ENCODE results near the gene MEDAG.

MEDAG gene

GRCh38 chr13:30874111-30874510 is 32.0 kb upstream of the MEDAG start:
- H3K4me3 ChIP-seq (replicated peaks; ENCODE audit: insufficient read depth, low read length) = no peak overlapping the region
- H3K27me3 ChIP-seq (ENCODE audit: insufficient read depth, poor library complexity, severe bottlenecking) = peaks cover 2% of the 10 kb centered on the region
- DNase-seq (ENCODE audit: low read depth in 1 of 2, low spot score in 1 of 2) = no peak
- TF ChIP-seq POLR2AphosphoS5 (IDR thresholded peaks at IDR 0.05; ENCODE audit: low read depth) = no peak
- TF ChIP-seq GABPA (IDR thresholded peaks at IDR 0.05; ENCODE audit: low read depth) = no peak
- no peak for TF ChIP-seq REST (IDR thresholded peaks at IDR 0.05; ENCODE audit: insufficient replicate concordance, low read depth)
- no peak for TF ChIP-seq SPI1 (IDR thresholded peaks at IDR 0.05; ENCODE audit: borderline replicate concordance, low read depth)
- TF ChIP-seq CTCF (IDR thresholded peaks at IDR 0.05; ENCODE audit: insufficient read depth, low read length) = no peak
- H3K27ac ChIP-seq (replicated peaks) = no peak overlapping the region

GRCh38 chr13:30874561-30874960 is 31.5 kb upstream of the MEDAG start:
- TF ChIP-seq SPI1 (IDR thresholded peaks at IDR 0.05; ENCODE audit: borderline replicate concordance, low read depth) (no peak), REST (IDR thresholded peaks at IDR 0.05; ENCODE audit: insufficient replicate concordance, low read depth) (no peak), CTCF (IDR thresholded peaks at IDR 0.05; ENCODE audit: insufficient read depth, low read length) (no peak), GABPA (IDR thresholded peaks at IDR 0.05; ENCODE audit: low read depth) (no peak), POLR2AphosphoS5 (IDR thresholded peaks at IDR 0.05; ENCODE audit: low read depth) (no peak)
- no peak for DNase-seq (ENCODE audit: low read depth in 1 of 2, low spot score in 1 of 2)
- H3K27me3 ChIP-seq (ENCODE audit: insufficient read depth, poor library complexity, severe bottlenecking) = peaks cover 2% of the 10 kb centered on the region
- H3K4me3 ChIP-seq (replicated peaks; ENCODE audit: insufficient read depth, low read length) = no peak overlapping the region
- no peak overlapping the region for H3K27ac ChIP-seq (replicated peaks)

- H3K4me3 ChIP-seq (replicated peaks; ENCODE audit: insufficient read depth, low read length) = no peak overlapping the region
- DNase-seq (ENCODE audit: low read depth in 1 of 2, low spot score in 1 of 2) = no peak
- TF ChIP-seq POLR2AphosphoS5 (IDR thresholded peaks at IDR 0.05; ENCODE audit: low read depth) = no peak
- no peak for TF ChIP-seq SPI1 (IDR thresholded peaks at IDR 0.05; ENCODE audit: borderline replicate concordance, low read depth)
- no peak for TF ChIP-seq REST (IDR thresholded peaks at IDR 0.05; ENCODE audit: insufficient replicate concordance, low read depth)
- no peak for TF ChIP-seq CTCF (IDR thresholded peaks at IDR 0.05; ENCODE audit: insufficient read depth, low read length)
- no peak for TF ChIP-seq GABPA (IDR thresholded peaks at IDR 0.05; ENCODE audit: low read depth)
- H3K27me3 ChIP-seq (ENCODE audit: insufficient read depth, poor library complexity, severe bottlenecking) = peaks cover 2% of the 10 kb centered on the region
- no peak overlapping the region for H3K27ac ChIP-seq (replicated peaks)
Observed at GRCh38 chr13:30877335-30877734, 28.7 kb upstream of the MEDAG start.

Data from HL-60 (cell line).